ENCODE results near the gene LMNB1. TPM values are rescaled to one million over a fixed set of nuclear protein-coding genes. Genes with fewer than 3 reads are reported as not detected.

Gene LMNB1
- total RNA-seq, 2 experiments from 2014 or later, result 173 to 280 TPM

DNA sequence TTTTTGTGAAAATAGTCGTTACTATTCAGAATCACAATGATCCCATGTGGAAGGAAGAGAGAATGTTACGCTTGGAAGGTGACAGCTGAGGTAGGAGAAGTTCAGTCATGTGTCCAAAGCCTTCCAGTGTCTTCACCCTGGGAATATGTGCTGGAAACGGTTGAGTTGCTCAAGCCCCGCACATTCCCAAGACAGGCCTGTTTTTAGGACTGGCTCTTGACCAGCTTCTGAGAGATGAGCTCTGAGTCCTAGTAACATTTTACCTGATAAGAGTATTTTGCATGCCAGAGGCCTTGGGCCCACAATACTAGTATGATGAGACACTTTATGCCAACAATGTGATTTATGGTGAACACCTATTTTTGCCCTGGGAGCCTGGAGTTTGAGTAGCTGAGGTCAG, 101.7 kb downstream of the LMNB1 start:
- DNase-seq (ENCODE audit: low spot score), result no peak
- CTCF ChIA-PET (ENCODE audit: unreplicated experiment), result no interaction called here
- TF ChIP-seq, protein P1, sequence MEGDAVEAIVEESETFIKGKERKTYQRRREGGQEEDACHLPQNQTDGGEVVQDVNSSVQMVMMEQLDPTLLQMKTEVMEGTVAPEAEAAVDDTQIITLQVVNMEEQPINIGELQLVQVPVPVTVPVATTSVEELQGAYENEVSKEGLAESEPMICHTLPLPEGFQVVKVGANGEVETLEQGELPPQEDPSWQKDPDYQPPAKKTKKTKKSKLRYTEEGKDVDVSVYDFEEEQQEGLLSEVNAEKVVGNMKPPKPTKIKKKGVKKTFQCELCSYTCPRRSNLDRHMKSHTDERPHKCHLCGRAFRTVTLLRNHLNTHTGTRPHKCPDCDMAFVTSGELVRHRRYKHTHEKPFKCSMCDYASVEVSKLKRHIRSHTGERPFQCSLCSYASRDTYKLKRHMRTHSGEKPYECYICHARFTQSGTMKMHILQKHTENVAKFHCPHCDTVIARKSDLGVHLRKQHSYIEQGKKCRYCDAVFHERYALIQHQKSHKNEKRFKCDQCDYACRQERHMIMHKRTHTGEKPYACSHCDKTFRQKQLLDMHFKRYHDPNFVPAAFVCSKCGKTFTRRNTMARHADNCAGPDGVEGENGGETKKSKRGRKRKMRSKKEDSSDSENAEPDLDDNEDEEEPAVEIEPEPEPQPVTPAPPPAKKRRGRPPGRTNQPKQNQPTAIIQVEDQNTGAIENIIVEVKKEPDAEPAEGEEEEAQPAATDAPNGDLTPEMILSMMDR (conservative IDR thresholded peaks at IDR 0.05; ENCODE audit: low read length), result no peak
- no peak for TF ChIP-seq EZH2phosphoT487 (IDR thresholded peaks at IDR 0.05; ENCODE audit: borderline replicate concordance, low read depth, low read length)
- POLR2A ChIA-PET, result interaction anchor here (1.3 kb wide), 1 partner anchor 20 kb away, joined by 4 read pairs; no protein-coding TSS in a partner anchor
- Histone ChIP-seq H3K4me1 (ENCODE audit: insufficient read depth, low read length, poor library complexity, severe bottlenecking) (no peaks in the 10 kb centered on the region), H3K27ac (ENCODE audit: low read depth, low read length, poor library complexity, severe bottlenecking) (no peak overlapping the region), H3K4me3 (ENCODE audit: low read depth, low read length, poor library complexity, severe bottlenecking) (no peak overlapping the region), H3K9me2 (ENCODE audit: insufficient read depth, low read length) (no peaks in the 10 kb centered on the region), H2AFZ (ENCODE audit: low read length) (no peak overlapping the region), H3K4me2 (ENCODE audit: low read length) (no peak overlapping the region), H3K36me3 (ENCODE audit: insufficient read depth, low read length) (no peaks in the 10 kb centered on the region; the same call in 1 of the 2 replicates), H4K20me1 (ENCODE audit: insufficient read depth, low read length) (no peaks in the 10 kb centered on the region), H3K79me2 (ENCODE audit: insufficient read depth, low read depth, low read length) (no peaks in the 10 kb centered on the region), H3K9me3 (ENCODE audit: low read length) (no peaks in the 10 kb centered on the region)
- intact Hi-C loops (cut with micrococcal nuclease; ENCODE audit: unreplicated experiment), result no loop called here
- no TSS peak for BruUV-seq (replicated peaks)

DNA sequence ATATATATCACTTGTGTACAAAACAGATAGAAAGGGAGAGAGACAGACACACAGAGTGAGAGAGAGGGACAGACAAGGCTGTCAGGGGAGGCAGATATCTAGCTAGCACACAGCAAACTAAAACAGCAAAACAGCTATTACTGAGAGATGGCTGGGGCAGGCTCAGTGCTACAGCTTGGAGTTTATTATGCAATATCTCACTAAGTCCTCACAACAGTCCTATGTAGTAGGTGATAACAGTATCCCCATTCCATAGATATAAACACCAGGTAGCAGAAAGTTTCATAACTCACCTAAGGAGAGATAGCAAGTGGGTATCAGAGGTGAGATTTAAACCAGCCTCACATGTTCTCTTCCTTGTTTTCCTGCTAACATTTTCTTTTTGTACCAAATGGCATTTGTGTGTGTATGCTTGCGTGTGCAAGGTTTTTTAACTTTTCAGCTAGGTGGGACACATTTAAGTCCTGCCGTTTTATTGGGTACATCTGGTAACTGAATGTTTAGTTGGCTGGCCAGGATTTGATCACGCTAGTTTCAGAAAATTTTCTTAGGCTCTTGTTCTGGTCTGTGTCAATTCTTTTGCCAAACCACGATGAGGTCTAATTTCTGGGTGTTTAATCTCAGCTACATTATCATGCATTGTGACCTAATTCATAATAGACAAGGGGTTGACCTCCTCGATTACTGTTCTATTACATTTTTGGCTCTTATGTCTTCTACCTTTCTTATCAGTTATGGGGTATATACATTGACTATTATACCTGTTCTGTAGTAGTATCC, 105.1 kb downstream of the LMNB1 start:
- intact Hi-C loops (cut with micrococcal nuclease; ENCODE audit: unreplicated experiment), result no loop called here
- Histone ChIP-seq H3K4me3 (ENCODE audit: low read depth, low read length, poor library complexity, severe bottlenecking) (no peak overlapping the region), H3K4me2 (ENCODE audit: low read length) (no peak overlapping the region), H3K4me1 (ENCODE audit: insufficient read depth, low read length, poor library complexity, severe bottlenecking) (no peaks in the 10 kb centered on the region), H3K9me2 (ENCODE audit: insufficient read depth, low read length) (no peaks in the 10 kb centered on the region), H2AFZ (ENCODE audit: low read length) (no peak overlapping the region), H3K79me2 (ENCODE audit: insufficient read depth, low read depth, low read length) (no peaks in the 10 kb centered on the region), H3K36me3 (ENCODE audit: insufficient read depth, low read length) (no peaks in the 10 kb centered on the region; the same call in 1 of the 2 replicates), H3K9me3 (ENCODE audit: low read length) (no peaks in the 10 kb centered on the region), H3K27ac (ENCODE audit: low read depth, low read length, poor library complexity, severe bottlenecking) (no peak overlapping the region), H4K20me1 (ENCODE audit: insufficient read depth, low read length) (no peaks in the 10 kb centered on the region)
- no peak for TF ChIP-seq EZH2phosphoT487 (IDR thresholded peaks at IDR 0.05; ENCODE audit: borderline replicate concordance, low read depth, low read length)
- TF ChIP-seq, protein P1 (conservative IDR thresholded peaks at IDR 0.05; ENCODE audit: low read length), result no peak
- BruUV-seq (replicated peaks), result no TSS peak
- CTCF ChIA-PET (ENCODE audit: unreplicated experiment), result no interaction called here
- DNase-seq (ENCODE audit: low spot score), result no peak
- POLR2A ChIA-PET, result interaction anchor here (0.5 to 0.9 kb wide), 2 partner anchors 90 to 278 kb away, joined by 4 to 7 read pairs; no protein-coding TSS in a partner anchor

DNA sequence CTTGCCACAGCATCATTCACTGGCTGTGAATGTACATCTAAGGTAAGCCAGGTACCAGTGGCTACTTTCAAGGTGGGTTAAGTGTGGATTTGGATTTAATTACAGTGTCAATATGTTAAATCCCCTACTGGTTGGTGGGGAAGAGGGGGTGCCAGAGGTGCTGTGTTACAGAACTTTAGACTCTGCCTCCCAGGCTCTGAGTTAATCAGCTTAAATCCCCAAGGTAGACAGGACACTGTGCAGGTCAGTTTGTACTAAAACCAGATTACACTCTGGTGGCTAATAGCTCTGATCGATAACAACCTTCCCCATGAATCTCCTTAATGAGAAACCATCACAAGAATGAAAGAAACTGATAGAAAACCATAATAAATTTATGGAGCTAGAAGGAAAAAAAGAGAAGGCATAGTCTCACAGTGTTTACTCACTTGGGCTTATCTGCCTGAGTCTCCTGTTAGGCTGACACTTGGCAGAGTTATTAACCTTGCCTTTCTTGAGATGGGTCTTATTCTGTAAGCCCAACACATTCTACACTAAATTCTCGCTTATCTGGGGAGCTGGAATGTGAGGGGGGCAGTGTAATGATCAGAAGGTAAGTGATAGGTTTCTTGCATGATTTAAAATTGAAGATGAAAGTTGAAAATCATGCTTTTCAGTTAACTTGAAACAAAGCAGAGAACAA, 106.8 kb downstream of the LMNB1 start:
- CTCF ChIA-PET (ENCODE audit: unreplicated experiment), result no interaction called here
- Histone ChIP-seq H3K4me2 (ENCODE audit: low read length) (no peak overlapping the region), H4K20me1 (ENCODE audit: insufficient read depth, low read length) (no peaks in the 10 kb centered on the region), H3K36me3 (ENCODE audit: insufficient read depth, low read length) (no peaks in the 10 kb centered on the region), H3K27ac (ENCODE audit: low read depth, low read length, poor library complexity, severe bottlenecking) (no peak overlapping the region), H2AFZ (ENCODE audit: low read length) (no peak overlapping the region), H3K9me3 (ENCODE audit: low read length) (no peaks in the 10 kb centered on the region), H3K9me2 (ENCODE audit: insufficient read depth, low read length) (no peaks in the 10 kb centered on the region), H3K79me2 (ENCODE audit: insufficient read depth, low read depth, low read length) (no peaks in the 10 kb centered on the region), H3K4me3 (ENCODE audit: low read depth, low read length, poor library complexity, severe bottlenecking) (no peak overlapping the region), H3K4me1 (ENCODE audit: insufficient read depth, low read length, poor library complexity, severe bottlenecking) (no peaks in the 10 kb centered on the region)
- BruUV-seq (replicated peaks), result no TSS peak
- TF ChIP-seq, protein P1 (conservative IDR thresholded peaks at IDR 0.05; ENCODE audit: low read length), result no peak
- no peak for TF ChIP-seq EZH2phosphoT487 (IDR thresholded peaks at IDR 0.05; ENCODE audit: borderline replicate concordance, low read depth, low read length)
- intact Hi-C loops (cut with micrococcal nuclease; ENCODE audit: unreplicated experiment), result no loop called here
- POLR2A ChIA-PET, result no interaction called here
- no peak for DNase-seq (ENCODE audit: low spot score)
